Activated CD4-positive, alpha-beta T cell treated with anti-CD3 and anti-CD28 coated beads for 4 hours (primary cell): ENCODE results near the gene AURKA.
"Not testable (repeated sequence)": the region's sequence is repeated elsewhere in the genome, so short reads cannot be mapped to it uniquely, and the experiment has no call there.

ENCODE experiments used
- DNase-seq, 2 donors: peaks; one replicate each; pipeline ENCODE4 v3.0.0-alpha.2; 2020

AURKA gene

GRCh38 chr20:56353356-56353755 lies 38.7 kb downstream of the AURKA start:
- DNase-seq, result no peak

GRCh38 chr20:56352345-56353055 lies 39.5 kb downstream of the AURKA start:
- no peak for DNase-seq

GRCh38 chr20:56350842-56351241 lies 41.2 kb downstream of the AURKA start:
- no peak for DNase-seq

GRCh38 chr20:56348746-56349145 lies 43.3 kb downstream of the AURKA start:
- no peak for DNase-seq

- DNase-seq, result no peak
These were observed 43.7 kb downstream of the AURKA start for GRCh38 chr20:56348305-56348693.

GRCh38 chr20:56347628-56348304 lies 44.2 kb downstream of the AURKA start:
- no peak for DNase-seq

- DNase-seq, result no peak
These were observed 46.1 kb downstream of the AURKA start for GRCh38 chr20:56345911-56346310.

GRCh38 chr20:56343861-56344381 lies 48.1 kb downstream of the AURKA start:
- peak in 1 of 2 donors; percentile 22 for DNase-seq

- no peak for DNase-seq
These were observed 49.2 kb downstream of the AURKA start for GRCh38 chr20:56342783-56343182.

- not testable (repeated sequence) for DNase-seq
These were observed 55.3 kb downstream of the AURKA start for GRCh38 chr20:56336709-56337108.

- DNase-seq, result no peak
These were observed 63.2 kb downstream of the AURKA start for GRCh38 chr20:56328861-56329260.

- DNase-seq, result no peak
These were observed 67.2 kb downstream of the AURKA start for GRCh38 chr20:56324806-56325205.

GRCh38 chr20:56323656-56324055 lies 68.4 kb downstream of the AURKA start:
- no peak for DNase-seq

GRCh38 chr20:56323206-56323605 lies 68.8 kb downstream of the AURKA start:
- DNase-seq, result no peak

- no peak for DNase-seq
These were observed 69.3 kb downstream of the AURKA start for GRCh38 chr20:56322681-56323080.
